AG08395 (cell line): Measurements from ENCODE around the gene MED14.
A peak's percentile ranks its signal among the peaks of the same experiment; 100 is the strongest.

Experiments used
- DNase-seq: peaks from one replicate; pipeline ENCODE4 v3.0.0; 2012; ENCODE audit warnings: mixed read lengths, low spot score

Gene MED14

DNA sequence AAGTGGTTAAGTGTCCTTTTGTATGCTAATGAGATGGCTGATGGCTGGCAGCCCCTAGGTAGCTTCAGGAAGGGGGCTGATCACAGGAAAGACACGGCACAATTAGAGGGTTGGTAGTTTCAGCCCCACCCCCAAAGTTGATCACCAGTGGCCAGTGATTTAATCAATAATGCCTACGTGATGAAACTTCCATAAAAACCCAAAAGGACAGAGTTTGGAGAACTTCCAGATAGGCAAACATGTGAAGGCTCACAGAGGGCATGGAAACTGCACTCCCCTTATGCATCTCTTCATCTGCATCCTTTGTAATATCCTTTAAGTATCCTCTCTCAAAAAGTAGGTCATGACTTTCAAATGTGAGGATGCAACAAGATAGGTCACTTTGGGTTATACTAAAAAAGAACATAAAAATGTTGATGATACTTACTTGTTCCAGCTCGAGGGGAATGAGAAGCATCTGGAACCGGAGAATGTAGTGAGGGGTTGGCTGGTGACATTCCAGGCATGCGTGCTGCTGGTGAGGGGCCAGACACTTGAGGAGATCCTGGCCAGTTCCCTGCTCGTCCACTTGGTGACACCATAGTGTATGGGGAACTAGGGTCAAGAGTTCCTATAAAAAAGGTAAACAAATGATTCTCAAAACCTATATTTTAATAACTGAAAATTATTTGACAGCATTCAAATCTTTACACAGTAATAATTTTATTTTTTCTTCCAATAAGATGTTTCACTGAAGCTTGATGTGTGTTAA lies 71.3 kb downstream of the MED14 start:
- DNase-seq = peak; percentile 49

DNA sequence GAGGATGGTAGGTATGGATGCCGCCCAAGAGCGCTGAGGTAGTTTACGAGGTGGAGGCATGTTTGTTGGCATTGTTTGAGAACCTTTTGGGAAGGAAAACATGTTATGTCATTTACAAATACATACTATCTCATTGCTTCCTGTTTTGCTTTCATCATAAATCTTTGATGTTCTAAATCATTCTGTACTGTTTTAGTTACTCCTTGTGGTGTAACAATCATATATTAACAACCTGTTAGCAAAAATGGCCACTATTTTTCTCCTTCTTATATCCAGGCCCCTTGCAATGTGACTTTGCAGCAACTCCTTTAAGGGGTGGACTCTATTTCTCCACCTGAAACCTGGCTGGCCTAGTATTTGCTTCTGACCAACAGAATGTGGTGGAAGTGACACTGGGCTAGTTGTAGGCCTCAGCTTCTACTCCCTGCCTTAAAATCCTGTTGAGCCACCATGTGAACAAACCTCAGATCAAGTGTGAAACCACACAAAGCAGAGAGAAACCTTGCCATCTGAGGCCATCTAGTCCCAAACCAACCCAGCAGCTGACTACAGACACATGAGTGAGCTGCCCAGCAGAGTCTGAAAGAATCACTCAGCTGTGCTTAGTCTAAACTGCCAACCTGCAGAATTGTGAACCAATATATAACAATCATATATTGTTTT lies 72.1 kb downstream of the MED14 start:
- DNase-seq = no peak

DNA sequence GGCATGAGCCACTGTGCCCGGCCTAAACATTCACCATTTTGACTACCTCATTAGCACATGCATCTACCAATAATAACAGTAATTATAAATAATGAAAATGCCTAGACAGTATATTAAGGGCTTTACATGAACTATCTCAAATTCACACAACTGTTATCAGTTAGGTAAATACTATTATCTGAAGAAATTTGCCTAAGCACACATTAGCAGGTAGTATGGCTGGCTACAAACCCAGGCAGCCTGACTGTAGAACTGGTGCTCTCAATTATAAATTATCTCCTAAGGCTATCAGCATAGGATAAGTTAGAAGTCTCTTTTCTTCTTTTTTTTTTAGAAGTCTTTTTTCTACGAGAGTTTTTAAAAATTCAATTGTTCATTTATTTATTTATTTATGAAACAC lies 73.9 kb downstream of the MED14 start:
- DNase-seq = no peak

DNA sequence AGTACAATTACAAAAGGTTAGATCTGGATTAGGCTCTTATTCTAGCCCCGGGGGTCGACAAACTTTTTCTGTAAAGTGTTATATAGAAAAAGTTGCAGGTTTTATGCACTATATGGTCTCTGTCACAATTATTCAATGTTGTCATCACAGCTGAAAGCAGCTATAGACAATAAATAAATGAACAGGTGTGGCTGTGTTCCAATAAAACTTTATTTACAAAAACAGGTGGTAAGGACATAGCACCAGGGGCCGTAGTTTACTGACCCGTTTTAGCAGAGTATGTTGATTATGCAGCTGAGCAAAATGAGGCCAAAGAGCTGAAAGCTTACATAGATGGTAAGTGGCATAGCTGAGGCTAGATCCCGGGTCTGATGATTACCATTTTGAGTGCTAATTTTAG lies 75.0 kb downstream of the MED14 start:
- DNase-seq = no peak

DNA sequence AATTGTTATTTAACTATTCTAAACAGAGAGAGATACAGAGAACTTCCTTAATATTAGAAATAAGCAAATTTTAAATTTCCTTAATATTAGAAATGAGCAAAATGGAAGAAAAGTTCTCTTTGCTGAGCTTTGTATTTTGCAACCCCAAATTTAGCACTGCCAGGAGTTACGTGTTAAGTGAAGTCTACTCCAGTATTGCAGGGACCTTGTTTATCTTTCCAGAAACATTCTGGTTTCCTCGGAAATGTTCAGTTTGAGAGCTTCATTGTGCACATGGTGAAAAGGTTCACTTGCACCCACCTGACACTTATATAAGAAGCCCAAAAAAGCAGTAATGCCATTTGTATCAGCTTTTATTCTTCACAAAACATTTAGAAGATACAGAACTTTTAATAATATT lies 81.8 kb downstream of the MED14 start:
- DNase-seq = no peak

DNA sequence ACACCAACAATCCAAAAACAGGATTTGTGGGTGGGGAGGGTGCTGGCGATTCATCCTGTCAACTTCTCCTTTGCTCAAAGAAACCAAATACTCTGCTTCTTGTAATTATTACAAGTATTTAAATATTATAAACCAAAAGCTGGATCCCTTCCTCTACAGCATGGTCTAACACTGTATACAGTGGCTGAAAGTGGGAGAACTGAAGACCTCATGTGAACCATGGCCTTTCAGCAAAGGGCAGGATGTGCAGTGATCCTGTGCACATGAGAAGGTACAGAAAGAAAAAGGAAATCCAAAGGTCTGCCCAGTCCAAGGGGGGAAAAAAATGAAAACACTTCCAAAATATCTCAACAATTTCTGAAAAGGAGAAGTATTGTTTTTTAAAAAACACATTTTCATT lies 82.7 kb downstream of the MED14 start:
- no peak for DNase-seq

DNA sequence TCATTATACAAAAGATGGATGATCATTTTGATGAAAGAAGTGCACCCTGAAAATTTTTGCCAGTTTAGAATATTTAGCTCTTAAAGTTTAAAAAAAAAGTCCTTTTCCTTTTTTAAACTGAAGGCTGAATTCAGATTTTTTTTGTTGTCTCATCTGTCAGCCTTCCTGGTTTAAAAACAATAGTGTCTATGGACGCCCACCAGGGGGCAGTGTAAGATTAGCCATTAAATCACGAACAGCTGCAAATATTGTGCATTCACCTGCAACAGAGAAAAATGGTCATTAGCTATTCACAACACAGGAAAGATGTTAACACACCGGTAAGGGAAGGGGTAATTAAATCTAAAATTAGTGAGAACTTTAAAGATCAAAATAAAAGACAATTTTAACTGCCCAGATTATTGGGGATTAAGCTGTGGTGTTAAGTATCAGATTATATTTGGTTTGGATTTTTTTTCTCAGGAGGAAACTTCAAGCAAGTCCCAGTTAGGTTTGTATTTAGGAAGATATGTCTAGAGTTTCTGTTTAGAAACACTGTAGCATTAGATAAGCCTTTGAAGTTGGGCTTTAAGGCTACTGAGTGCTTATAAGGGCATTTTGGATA lies 83.6 kb downstream of the MED14 start:
- DNase-seq = peak; percentile 54

DNA sequence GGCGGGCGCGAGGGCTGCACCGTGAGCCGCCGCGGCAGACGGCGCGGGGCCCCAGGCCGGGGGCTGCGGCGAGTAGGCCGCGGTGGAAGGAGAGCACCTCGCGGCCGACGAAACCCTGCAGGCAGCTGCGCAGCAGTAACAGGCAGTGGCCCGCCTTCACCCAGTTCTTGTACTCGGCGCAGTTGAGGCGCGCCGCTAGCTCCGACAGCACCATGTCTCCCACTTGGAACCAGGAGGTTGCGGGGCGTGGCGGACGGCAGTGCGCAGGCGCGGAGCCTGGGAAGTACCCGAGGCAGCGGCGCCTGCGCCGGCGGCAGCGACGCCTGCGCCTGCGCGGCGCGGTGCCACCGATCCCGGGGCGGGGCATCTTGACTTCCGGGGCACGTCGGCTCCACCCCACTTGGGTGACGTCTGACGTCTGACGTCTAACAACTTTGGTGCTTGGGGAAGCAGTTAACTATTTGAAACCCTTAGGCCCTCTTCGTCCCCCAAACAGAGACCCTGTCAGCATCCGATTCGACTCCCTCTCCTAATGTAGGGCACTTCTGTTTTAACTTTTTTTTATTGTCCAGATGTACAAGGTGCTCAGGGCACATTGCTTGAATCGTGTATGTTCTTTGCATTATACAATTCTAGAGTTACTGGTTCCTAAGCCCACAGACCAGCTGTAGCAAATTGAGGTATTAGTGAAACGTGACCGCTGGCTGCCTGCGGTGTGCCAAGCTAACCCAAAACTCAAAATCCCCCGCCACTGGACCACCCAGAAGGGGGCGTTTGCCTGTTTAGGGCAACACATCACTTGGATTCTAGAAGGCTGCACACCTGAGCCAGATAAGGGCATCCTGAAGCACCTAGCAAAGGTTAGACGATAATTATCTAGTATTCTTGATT lies 87.8 kb downstream of the MED14 start, which contains the start of gene CXorf38:
CXorf38 (minus strand) TSS at position 255 of the 891 bp plus-strand sequence; CDS start at position 214, 41 bp downstream.
- DNase-seq = peak; percentile 99

DNA sequence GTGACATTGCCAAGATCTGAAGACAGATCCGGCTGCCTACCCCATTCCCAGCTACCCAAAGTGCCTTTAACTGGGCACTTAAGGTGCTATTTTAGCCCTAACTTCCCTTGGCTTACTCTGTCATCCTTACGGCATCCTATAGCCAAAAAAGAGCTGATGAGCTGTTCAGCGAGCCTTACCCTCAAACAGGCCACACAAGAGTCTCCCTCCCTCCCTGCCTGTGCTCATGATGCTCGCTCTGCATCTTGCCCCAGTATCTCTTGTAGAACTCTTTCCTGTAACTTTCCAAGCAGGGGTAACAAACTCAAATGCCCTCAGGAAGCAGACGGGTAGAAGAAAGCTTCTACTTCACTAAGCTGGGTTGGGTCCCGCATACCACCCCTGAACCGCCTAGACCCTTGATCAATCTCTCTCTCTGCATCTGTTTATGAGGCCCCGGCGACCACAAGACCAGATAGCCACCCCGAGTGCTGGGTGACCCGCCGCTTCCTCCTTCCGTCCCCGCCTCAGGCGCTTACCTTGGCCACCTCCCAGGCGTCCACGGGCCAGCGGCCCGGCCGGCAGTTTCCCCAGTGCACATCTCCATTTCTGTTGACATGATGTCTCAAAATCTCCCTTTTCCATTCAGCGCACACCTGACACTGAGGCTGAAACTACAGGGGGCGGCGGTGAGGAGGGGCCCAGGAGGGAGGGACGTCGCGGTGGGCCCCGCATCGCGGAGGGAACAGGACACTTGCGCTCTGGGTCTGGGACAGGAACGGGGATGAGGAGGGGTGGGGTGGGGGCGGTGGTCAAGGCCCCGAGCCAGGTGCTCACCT lies 88.6 kb downstream of the MED14 start:
- DNase-seq = peak; percentile 21

DNA sequence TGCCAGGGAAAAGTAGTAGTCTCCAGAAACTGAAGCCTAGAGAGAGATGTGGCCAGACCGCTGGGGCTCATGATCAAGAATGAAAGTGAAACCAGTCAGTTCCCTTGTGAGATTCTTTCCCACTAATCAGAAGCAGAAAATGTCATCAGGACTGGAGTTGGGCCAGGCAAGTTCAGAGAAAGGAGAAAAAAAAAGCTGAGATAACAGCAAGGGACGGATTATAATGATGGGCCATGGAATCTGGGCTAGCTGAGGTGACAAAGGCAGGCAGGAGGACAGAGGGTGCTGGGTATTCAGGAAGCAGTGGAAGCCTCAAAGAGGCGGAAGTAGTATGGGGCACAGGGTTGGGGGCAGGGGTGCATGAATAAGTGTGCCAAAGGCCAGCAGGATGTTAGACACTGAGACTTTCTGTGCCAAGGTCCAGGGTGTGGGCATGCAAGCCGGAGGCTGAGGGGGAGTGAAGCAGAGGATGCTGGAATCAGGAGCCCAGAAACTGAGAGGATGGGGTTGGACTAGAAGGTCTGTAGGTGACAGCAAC lies 90.5 kb downstream of the MED14 start:
- peak; percentile 68 for DNase-seq

DNA sequence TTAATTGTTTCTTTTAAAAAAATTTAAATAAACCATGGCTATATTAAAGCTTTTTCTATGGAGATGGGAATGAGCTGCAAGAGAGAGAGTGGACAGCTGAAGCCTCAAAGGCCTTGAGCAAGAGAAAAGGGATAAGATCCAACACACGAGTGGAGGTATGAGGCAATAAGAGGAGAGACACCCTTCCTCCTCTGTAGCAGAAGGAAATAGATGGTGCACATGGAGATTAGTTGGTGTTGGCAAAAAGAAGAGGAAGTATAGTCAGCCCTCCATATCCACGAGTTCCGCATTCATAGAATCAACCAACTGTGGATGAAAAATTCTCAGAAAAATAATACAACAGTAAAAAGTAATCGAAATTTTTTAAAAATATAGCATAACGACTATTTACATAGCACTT lies 91.2 kb downstream of the MED14 start:
- peak; percentile 26 for DNase-seq

DNA sequence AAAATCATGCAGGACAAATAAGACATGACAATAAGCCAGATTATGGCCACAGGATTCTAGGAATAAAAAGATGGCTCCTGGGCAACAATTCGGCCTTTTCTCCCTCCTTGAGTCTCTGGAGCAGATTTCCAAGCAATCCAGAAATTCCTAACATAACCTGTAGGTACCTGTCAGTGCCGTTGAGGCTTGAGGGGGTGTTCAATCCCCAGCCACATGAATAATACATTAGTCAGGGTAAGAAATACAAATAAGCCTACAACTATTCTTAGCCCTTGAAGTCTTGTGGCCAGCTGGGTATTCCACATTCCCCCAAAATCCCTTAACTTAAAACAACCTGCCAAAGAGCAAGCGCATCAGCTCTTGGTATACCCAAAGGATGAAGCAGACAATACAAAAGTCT lies 97.7 kb downstream of the MED14 start:
- DNase-seq = no peak

DNA sequence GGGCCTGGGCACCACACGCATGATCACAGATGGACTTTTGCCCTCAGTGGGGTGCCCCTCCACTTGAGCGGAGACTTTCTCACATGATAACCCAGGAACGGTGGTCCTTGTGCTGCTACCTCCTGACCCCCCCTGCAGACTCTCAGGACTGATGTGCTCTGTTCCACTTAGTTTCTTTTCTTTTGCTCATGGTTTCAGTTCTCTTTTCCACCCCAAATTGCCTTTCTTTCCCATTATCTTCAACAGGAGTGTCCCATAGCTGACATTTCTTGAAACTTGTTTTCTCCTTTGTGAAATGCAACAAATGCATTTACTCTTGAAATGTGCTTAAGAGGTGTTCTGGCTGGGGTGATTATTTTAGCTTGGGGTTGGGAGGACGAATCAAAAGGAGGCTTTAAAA lies 103.1 kb downstream of the MED14 start:
- DNase-seq = no peak

DNA sequence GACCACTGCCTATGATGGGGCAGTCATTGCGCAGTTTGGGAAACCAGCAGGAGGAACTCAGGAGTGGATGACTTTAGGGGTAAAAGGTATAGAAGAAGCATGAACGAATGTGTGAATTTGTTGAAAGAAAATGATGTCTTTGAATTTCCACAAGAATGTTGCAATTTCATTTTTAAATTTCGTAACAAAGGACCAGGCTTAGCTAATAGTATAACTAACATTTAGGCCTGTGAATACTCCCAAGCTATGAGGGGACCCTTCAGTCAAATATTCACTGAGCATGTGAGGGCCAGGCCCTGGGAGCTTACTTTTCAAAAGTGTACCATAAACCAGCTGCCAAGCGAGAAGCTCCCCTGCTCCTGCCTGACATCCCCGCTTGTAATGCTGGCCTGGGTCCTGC lies 106.8 kb downstream of the MED14 start:
- no peak for DNase-seq

DNA sequence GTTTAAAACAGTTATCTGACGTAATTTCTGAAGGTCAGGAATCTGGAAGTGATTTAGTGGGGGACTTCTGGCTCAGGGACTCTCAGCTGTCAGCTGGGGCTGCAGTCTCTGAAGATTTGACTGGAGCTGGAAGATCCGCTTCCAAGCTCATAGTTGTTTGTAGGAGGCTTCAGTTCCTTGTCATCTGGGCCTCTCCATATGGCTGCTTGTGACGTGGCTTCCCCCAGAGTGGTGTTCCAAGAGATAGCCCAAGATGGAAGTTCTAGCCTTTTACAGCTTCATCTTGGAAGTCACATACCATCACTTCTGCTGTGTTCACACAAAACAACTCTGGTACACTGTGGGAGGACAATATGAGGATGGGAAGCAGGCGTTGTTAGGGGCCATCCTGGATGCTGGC lies 110.0 kb downstream of the MED14 start:
- DNase-seq = no peak

DNA sequence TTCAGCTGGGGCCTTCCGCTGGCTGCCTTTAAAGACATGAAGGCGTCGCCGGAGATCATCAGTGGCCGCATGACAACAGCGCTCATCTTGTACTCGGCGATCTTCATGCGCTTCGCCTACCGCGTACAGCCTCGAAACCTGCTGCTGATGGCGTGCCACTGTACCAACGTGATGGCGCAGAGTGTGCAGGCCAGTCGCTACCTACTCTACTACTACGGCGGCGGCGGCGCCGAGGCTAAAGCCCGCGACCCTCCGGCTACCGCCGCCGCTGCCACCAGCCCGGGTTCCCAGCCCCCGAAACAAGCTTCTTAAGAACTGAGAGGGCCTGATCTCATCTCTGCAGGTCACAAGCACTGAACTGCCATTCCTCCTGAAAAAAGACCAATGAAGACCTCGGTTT lies 111.7 kb downstream of the MED14 start:
- no peak for DNase-seq

DNA sequence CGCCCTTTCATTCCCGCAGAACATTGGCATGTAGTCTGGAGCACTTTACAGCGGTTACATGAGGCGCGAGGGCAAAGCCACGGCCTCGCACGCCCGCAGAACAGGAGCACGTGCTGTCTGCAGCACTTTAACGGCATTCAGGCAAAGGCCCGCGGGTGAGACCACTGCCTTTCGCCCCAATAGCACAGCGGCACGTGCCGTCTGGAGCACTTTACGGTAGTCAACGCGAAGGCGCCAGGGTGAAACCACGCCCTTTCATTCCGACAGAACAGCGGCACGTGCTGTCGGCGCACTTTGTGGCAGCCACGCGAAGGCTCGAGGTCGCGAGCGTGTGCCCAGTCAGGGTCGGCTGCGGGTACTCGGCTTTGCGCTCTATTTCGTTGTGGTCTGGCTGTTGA lies 112.2 kb downstream of the MED14 start, which contains the start of gene MPC1L:
MPC1L (plus strand) TSS at position 290 of the 398 bp plus-strand sequence. CDS start 138 bp downstream, outside the sequence.
- DNase-seq = no peak

DNA sequence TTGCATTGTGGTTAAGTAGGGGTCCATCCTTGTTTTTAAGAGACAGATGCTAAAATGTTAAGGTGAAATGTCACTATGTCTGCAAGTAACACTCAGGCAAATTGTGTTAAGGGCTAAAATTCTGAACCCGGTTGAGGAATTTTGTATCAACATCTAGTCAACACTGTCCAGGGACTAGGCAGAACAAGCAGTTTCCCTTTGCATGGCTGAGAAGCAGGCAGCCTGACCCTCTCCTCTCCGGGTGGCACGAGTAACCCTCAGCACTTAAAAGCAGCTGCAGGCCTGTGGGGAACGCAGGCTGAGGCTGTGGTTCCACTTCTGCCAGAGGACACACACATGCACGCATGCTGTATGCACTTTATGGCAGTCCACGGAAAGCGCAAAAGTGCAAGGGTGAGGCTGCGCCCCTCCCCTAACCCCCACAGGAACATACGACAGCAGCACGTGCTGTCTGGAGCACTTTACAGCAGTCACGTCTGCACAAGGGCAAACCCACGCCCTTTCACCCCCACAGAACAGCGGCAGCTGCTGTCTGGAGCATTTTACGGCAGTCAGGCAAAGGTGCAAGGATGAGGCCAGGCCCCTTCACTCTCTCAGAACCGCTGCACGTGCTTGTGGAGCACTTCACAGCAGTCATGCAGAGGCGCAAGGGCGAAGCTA lies 112.7 kb downstream of the MED14 start:
- DNase-seq = no peak

DNA sequence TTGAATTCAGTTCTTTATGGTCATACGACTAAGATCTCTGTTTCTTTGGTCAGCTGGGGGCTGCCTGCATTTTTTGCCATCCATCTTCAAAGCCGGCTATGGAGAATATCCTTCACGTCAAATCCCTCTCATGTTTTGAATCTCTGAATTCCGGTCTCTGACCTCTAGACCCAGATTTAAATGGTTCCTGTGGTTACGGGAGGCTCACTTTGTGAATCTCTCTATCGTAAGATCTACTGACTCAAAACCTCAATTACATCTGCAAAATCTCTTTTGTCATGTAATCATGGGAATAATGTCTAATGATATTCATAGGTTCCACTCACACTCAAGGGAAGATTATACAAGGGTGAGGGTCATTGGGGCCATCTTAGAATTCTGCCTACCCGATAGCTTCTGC lies 117.8 kb downstream of the MED14 start:
- DNase-seq = no peak

DNA sequence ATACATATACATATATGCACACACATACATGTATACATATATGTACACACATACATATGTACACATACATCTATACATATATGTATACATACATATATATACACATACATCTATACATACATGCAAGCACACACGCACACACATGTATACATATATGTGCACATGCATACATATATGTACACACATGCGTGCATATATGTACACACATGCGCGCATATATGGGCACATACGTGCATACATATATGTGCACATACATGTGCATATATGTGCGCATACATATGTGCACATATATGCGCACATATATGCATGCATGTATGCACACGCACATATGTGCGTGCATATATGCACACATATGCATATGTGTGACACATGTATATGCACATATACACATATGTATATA lies 119.4 kb downstream of the MED14 start:
- DNase-seq = no peak
